Measurements from ENCODE around the gene EGFL7. TPM values are rescaled to one million over a fixed set of nuclear protein-coding genes. Genes with fewer than 3 reads are reported as not detected.
A peak's percentile ranks its signal among the peaks of the same experiment; 100 is the strongest.

The EGFL7 gene
- total and polyA plus RNA-seq, 2 of the 13 experiments (the other 11 are each of a cell fraction or from before 2014, with no cell fraction given), result 0.20 to 5.1 TPM

- TF ChIP-seq NFKB2 (CRISPR knock-in tag; IDR thresholded peaks at IDR 0.05; ENCODE audit: borderline replicate concordance), result no peak
- no peak for TF ChIP-seq NFIB (CRISPR knock-in tag; IDR thresholded peaks at IDR 0.05; ENCODE audit: borderline replicate concordance)
- TF ChIP-seq KLF15 (CRISPR knock-in tag; IDR thresholded peaks at IDR 0.05; ENCODE audit: borderline replicate concordance), result no peak
- TF ChIP-seq TFAP4 (IDR thresholded peaks at IDR 0.05; ENCODE audit: borderline replicate concordance, low read depth), result peak; percentile 87
- no peak for TF ChIP-seq USF2 (IDR thresholded peaks at IDR 0.05; ENCODE audit: low read depth, low read length)
- TF ChIP-seq USF2 (CRISPR knock-in tag; IDR thresholded peaks at IDR 0.05; ENCODE audit: borderline replicate concordance), result no peak
- no peak for TF ChIP-seq ZNF501 (CRISPR knock-in tag; IDR thresholded peaks at IDR 0.05)
- TF ChIP-seq DRAP1 (CRISPR knock-in tag; IDR thresholded peaks at IDR 0.05), result no peak
- TF ChIP-seq ZFP62 (CRISPR knock-in tag; IDR thresholded peaks at IDR 0.05), result no peak
- TF ChIP-seq ZSCAN25 (CRISPR knock-in tag; IDR thresholded peaks at IDR 0.05), result peak; percentile 71; the same call in 1 of the 2 replicates
- TF ChIP-seq ZNF672 (CRISPR knock-in tag; IDR thresholded peaks at IDR 0.05), result no peak
- no peak for TF ChIP-seq NCOA5 (CRISPR knock-in tag; IDR thresholded peaks at IDR 0.05)
- TF ChIP-seq KAT7 (CRISPR knock-in tag; IDR thresholded peaks at IDR 0.05; ENCODE audit: borderline replicate concordance), result no peak
- TF ChIP-seq SMAD9 (CRISPR knock-in tag; IDR thresholded peaks at IDR 0.05), result no peak
- no peak for TF ChIP-seq ZBTB49 (CRISPR knock-in tag; IDR thresholded peaks at IDR 0.05; ENCODE audit: borderline replicate concordance)
- TF ChIP-seq ZNF18 (CRISPR knock-in tag; IDR thresholded peaks at IDR 0.05; ENCODE audit: insufficient replicate concordance), result no peak
- no peak for TF ChIP-seq KLF11 (CRISPR knock-in tag; IDR thresholded peaks at IDR 0.05)
- peak; percentile 66 for TF ChIP-seq ELF3 (CRISPR knock-in tag; IDR thresholded peaks at IDR 0.05)
- TF ChIP-seq ZNF432 (CRISPR knock-in tag; IDR thresholded peaks at IDR 0.05; ENCODE audit: borderline replicate concordance), result no peak
- no peak for TF ChIP-seq GZF1 (CRISPR knock-in tag; IDR thresholded peaks at IDR 0.05)
- peak; percentile 98 for TF ChIP-seq BCL6 (CRISPR knock-in tag; IDR thresholded peaks at IDR 0.05)
- 0 out of 2 replicates have a peak, but pooled peaks have one; percentile 1 for TF ChIP-seq BORCS8-MEF2B (CRISPR knock-in tag; IDR thresholded peaks at IDR 0.05)
Observed at GRCh38 chr9:136626740-136627642, 35.7 kb upstream of the EGFL7 start (continued).

Data from HepG2 (cell line).